SK-N-DZ (cell line): ENCODE measurements around the gene C9orf40. TPM values are rescaled to one million over a fixed set of nuclear protein-coding genes. Genes with fewer than 3 reads are reported as not detected.

Experiments used
- DNase-seq: peaks from one replicate; pipeline ENCODE4 v3.0.0-alpha.2; 2015; ENCODE audit warnings: low spot score
- polyA plus RNA-seq, 2 experiments: library from polyadenylated mRNA; depleted of rRNA; stranded (reverse); fragments of >200 nt; gene quantifications; 2 replicates each; pipeline ENCODE4 v1.2.3, GENCODE V29; 2014

C9orf40 gene
- 13.8 and 15.1 TPM in 2 replicates for polyA plus RNA-seq (2014; cell fraction: cytosol; rRNA removed)
- 13.3 and 13.7 TPM in 2 replicates for polyA plus RNA-seq (2014; cell fraction: nucleus; rRNA removed)

- DNase-seq = peak; percentile 84
Observed at GRCh38 chr9:74952201-74953151, at the start of gene C9orf40. TSS of gene C9orf40 (minus strand) at chr9:74952912. CDS start at chr9:74952611, 301 bp downstream.

GRCh38 chr9:75001719-75002421 is 49.2 kb upstream of the C9orf40 start:
- DNase-seq = peak; percentile 74

- DNase-seq = no peak
Observed at GRCh38 chr9:75000835-75001234, 48.1 kb upstream of the C9orf40 start.

- DNase-seq = no peak
Observed at GRCh38 chr9:74985041-74985440, 32.3 kb upstream of the C9orf40 start.

- no peak for DNase-seq
Observed at GRCh38 chr9:74983709-74984108, 31.0 kb upstream of the C9orf40 start.

- DNase-seq = no peak
Observed at GRCh38 chr9:74979844-74980243, 27.1 kb upstream of the C9orf40 start.

- no peak for DNase-seq
Observed at GRCh38 chr9:74977287-74977686, 24.6 kb upstream of the C9orf40 start.

- no peak for DNase-seq
Observed at GRCh38 chr9:74975538-74975937, 22.8 kb upstream of the C9orf40 start.

- DNase-seq = no peak
Observed at GRCh38 chr9:74974558-74974957, 21.8 kb upstream of the C9orf40 start.

- no peak for DNase-seq
Observed at GRCh38 chr9:74973714-74974113, 21.0 kb upstream of the C9orf40 start.

GRCh38 chr9:74963056-74963455 is 10.3 kb upstream of the C9orf40 start:
- DNase-seq = no peak

- no peak for DNase-seq
Observed at GRCh38 chr9:74961496-74961895, 8.8 kb upstream of the C9orf40 start.

- DNase-seq = no peak
Observed at GRCh38 chr9:74960561-74960960, 7.8 kb upstream of the C9orf40 start.

GRCh38 chr9:74958587-74958986 is 5.9 kb upstream of the C9orf40 start:
- no peak for DNase-seq

- DNase-seq = no peak
Observed at GRCh38 chr9:74953235-74953751, 581 bp upstream of the C9orf40 start.

GRCh38 chr9:74951725-74952151 is 974 bp downstream of the C9orf40 start:
- peak; percentile 59 for DNase-seq

GRCh38 chr9:74951107-74951720 is 1.5 kb downstream of the C9orf40 start:
- DNase-seq = no peak

GRCh38 chr9:74949859-74950855 is 2.6 kb downstream of the C9orf40 start:
- DNase-seq = no peak

- no peak for DNase-seq
Observed at GRCh38 chr9:74948937-74949336, 3.8 kb downstream of the C9orf40 start.

GRCh38 chr9:74946686-74947085 is 6.0 kb downstream of the C9orf40 start:
- no peak for DNase-seq
